Measurements from ENCODE around the gene PARD3B.

The PARD3B gene

DNA sequence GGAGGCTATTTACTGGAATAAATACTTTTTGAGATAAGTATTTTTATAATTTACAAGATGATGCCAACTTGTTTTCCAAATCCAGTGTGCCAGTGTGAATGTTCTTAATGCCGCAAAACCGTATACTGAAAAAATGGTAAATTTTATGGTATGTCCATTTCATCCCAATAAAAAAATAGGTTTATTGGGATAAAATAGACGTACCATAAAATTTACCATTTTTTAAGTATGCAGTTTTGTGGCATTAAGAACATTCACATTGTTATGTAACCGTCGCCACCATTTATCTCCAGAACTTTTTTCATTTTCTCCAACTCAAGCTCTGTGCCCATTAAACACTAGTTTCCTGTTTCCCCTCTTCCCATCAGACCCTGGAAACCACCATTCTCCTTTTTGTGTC, 167.9 kb downstream of the PARD3B start:
- DNase-seq: no peak

DNA sequence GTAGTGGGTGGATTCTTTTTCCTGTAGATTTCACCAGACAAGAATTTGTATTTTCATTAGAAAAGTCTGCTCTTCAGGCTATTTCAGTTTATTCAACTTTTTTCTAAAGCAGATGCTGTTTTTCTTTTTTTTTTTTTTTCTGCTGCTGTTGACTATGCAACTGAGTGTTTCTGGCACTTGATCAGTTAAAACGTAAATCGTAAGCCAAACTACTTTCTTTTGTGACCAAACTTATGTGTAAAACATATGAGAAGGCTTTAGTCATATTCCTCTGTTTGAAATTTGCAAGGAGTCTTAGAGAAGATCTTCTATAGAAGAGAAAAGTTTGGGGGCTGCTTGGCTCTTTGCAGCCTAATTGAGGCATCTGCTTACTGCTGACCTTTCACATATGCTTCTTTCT, 170.1 kb downstream of the PARD3B start:
- no peak for DNase-seq

DNA sequence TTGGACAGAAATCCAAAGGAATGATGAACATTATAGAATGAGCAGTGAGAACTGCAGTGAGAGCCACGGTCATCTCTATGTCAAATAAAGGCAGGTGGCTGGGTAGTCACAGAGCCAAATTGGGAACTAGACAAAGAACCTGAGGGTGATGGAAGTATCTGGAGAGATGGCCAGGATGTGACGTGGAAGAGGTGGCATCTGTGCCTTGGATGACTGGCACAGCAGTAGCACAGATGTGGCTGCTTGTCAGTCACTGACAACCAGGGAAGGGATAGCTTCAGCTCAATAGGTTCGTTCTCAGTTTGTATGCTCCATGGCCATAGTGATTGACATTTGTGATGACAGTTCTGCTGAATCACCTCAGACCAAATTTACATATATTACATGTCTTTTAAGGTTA, 172.3 kb downstream of the PARD3B start:
- no peak for DNase-seq

DNA sequence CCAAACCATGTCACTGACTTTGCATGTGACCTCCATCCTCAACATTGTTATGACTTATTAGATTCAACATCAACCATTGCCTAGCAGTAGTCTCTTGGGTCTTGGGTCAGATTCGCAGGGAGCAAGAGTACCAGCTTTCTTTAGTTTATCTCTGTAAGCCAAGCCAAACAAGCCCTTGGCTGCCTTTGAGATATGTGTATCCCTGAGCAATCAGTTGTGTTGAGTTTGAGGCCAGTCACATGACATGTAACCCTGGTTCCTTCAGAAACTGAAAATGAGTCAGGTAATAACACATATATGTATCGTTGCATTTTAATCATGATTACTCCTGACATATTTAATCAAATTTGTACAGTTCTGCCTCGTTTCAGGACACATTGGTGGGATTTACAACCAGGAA, 173.3 kb downstream of the PARD3B start:
- no peak for DNase-seq

DNA sequence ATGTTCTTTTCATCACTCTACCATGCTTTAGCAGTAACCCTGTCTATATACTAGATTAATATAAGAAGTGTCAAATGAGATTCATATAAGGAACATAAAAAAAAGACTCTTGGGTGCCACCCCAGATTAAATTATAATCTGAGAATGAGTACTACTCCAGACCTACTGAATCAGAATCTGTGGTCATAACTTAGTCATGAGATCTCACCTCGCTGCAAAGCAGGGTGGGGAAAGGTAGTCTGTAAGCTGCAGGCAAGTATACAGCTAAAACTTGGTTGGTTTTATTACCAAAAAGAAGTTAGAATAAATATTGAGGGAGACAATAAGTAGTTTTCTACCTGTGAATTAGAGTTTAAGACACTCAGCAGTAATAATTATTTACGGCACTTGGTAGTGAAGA, 175.6 kb downstream of the PARD3B start:
- DNase-seq: no peak

DNA sequence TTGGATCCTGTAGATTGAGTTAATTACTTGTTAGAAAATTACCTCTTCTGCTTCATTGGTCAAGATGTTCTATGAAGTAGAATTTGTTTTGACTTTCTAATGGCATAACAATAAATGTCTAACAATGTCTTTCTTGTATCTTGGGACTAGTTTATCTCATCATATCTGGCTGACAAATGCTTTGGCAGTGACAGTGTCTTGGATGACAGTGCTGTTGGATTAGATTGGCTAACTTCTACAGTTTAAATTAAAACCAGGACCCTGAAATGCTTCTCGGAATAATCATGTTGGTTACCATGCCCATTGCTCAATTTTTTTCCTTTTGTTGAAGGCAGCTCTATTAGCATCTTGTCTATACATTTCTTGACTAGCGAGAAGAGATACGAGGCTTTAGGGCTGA, 176.9 kb downstream of the PARD3B start:
- DNase-seq: peak; percentile 4

DNA sequence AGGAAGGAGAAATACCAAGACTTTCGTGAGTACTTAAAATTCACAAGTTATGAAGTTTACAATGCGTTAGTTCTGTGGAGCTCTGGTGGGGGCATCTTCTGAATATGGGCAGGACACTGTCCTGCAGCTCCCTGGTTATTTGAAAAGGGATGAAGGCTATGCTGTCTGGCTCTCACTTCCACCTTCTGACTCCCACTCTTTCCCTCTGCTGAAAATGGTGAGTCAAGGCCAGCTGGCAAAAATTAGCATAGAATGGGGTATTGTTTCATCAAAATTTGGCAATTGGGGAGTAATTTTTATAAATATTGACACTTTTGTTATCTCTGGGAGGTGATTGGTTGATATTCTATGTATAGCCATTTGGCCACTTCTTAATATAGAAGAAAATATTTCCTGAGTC, 177.4 kb downstream of the PARD3B start:
- no peak for DNase-seq

DNA sequence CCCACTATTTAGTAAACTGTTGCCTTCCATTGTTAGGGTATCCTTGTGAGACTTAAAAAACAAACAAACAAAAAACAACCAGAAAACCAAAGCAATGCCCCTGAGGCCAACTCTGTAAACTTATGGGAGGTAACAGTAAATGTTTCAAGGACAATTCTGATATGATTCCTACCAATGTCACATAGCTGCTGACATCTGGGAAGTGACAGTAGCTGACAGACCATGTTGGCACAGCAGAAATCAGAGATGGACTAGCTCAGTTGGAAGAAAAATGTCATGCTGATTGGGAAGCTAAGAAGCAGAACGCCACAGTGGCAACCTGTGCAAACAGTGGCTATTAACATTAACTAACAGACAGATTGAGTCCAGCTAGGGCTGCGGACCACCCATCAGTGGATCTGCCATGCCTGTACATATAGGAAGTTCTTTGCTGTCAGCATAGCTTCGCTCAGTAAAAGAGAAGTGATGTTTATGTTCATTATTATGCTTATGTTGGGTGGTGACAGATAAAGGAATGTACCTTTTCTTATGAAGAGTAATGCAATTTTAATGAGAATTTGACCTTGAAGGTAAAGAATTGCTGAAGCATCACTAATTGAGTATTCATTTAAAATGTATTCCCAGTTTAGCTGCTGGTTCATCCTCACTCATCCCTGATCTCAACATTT, 180.6 kb downstream of the PARD3B start:
- DNase-seq: no peak

DNA sequence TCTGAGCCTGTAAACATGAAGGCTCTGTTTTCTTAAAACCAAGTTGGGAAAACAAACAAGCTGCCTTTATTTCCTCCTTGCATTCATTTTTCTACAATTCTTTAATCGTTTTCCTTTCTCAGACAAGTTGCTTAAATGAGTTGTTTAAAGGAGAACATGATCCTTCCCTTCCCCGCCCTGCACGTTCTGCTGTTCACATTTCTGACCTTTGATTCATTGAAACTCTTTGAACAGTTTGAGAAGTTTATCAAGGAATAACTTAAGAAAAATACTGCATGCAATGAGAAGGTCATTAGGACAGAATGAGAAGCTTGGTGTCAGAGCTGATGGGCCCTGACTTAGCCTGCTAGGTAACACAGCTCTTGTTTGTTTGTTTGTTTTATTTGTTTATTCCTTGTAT, 181.6 kb downstream of the PARD3B start:
- no peak for DNase-seq

DNA sequence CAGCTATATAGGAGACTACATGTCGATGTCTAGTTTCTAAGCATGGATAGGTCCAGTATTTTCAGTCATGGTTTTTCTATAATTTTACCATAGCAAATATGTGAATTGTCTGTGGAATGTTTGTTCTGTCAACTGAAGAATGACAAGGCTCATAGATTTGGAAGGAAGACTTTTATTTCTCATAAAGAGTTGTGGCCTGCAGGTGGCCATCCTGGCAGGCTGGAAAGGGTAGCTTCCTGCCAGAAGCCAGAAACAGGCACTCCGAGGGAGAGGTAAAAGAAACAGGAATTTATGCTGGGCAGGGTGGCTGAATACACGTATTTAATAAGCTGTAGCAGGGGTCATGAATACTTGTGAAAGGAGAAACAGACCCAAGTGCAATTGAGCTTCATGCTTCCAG, 182.1 kb downstream of the PARD3B start:
- DNase-seq: no peak

DNA sequence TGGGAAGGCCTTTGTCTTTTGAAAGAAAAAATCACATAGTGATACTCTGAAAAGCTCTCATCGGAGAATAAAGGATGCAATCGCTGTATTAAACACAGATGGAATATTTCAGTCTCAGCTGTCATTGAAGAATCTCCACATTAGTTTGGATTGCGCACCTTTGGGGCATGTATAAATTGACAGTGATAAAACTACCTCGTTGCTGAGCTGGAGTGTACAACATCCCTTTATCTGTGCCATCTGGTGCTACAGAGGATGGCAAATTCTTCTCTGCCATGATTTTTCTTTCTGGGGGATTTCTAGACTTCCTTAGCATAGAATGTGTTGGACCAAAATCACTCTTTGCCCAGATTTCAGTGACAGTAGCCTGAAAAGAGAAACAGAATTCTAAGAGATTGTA, 185.3 kb downstream of the PARD3B start:
- DNase-seq: no peak

DNA sequence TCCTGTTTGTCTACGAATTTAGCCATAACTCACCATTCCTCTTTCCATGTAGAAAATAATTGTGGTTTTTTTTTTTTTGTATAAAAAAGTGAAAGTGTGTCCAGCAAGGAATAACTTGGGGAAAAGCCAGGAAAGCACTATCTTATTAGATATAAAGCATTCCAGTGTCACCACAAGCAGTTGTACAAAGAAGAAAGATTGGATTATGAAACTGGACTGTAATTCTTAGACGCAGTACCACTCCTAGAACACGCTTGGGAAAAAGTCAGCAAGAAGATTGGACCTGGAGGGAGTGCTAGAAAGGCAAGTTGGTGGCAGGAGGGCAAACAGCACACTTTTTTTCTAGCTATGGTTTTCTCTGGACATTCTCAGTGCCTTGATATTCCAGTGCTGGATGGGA, 186.7 kb downstream of the PARD3B start:
- DNase-seq: peak; percentile 73

DNA sequence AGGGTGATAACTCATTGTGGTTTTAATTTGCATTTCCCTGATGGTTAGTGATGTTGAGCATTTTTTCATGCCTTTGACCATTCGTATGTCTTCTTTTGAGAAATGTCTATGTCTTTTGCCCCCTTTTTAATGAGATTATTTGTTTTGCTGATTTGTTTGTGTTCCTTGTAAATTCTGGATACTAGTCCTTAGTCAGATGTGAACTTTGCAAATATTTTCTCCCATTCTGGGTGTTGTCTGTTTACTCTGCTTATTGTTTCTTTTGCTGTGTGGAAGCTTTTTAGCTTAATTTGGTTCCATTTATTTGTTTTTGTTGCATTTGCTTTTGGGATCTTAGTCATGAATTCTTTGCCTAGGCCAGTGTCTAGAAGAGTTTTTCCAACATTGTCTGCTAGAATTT, 192.0 kb downstream of the PARD3B start:
- no peak for DNase-seq

DNA sequence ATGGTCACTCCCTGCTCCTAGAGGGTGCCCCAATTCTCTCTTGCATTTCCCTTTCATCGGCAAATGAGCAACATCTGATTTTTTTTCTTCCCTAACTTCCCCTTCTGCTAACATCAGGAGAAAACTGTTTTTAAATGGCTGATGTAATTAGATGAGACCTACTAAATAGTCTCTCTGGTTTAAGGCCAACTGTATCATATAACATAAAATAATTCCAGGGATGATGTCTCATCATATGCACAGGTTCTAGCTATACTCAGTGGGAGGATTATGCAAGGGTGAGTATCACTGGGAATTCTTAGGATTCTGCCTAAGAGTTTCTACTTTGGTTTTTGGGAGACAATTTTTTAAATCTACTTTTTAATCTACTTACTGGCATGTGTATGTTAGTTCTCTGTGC, 193.4 kb downstream of the PARD3B start:
- DNase-seq: peak; percentile 68

DNA sequence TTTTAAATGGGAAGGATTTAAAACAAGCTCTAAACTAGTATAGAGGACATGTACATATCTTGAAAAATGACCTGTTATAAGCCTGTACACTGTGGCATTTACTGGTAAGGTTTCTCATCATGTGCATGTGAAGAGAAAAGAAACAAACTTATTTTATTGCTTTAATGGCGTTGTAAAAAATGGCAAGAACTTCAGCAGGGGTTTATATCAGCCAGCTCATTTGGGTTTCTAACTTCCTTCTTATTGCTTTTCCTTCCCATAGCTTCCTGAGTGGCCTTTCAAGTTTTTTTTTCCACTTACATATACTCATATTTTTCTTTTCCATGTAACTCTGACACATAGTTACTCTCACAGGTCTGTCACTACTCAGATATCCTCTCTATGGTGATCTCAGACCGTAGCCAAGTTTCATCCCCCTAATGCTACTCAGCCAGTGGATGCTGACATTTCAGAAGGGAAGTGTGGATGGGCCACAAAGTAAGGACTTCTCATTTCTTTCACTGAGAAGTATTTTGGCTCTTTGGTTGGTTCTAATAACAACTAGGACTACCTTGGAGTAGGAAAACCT, 198.2 kb downstream of the PARD3B start:
- no peak for DNase-seq

DNA sequence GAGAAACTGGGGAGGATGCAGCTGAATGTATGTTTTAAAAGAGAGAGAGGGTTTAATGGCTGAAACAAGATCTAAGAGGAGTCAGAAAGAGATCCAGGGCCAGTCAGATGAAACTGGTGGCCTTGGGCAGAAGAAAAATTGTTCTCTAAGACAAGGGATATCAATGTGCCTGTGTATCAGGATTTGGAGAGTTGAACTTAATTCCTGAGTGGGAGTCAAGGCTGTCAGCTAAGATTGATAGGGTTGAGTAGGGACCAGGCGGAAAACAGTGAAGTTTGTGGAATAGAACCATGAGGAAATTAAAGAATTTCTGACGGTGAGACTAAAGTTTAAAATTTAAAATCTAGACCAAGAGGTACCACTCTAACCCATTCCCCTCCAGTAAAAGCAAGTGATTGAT, 199.2 kb downstream of the PARD3B start:
- DNase-seq: no peak

DNA sequence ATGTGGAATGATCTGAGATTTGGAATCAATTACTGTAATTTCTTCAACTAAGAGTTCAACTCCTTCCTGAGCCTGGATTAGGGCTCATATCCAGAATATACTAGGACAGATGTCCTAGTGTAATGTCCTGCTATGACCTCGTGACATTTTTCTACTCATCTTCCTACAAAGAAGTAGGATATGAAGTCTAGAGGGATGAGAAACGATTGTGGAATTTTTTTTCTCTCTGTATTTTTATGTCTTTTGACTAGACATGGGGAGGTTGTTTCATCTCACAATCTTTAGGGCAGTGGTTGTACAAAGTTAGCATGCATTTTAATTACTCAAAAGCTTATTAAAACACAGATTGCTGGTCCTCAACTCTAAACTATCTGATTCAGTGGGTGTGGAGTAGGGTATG, 203.0 kb downstream of the PARD3B start:
- DNase-seq: no peak

DNA sequence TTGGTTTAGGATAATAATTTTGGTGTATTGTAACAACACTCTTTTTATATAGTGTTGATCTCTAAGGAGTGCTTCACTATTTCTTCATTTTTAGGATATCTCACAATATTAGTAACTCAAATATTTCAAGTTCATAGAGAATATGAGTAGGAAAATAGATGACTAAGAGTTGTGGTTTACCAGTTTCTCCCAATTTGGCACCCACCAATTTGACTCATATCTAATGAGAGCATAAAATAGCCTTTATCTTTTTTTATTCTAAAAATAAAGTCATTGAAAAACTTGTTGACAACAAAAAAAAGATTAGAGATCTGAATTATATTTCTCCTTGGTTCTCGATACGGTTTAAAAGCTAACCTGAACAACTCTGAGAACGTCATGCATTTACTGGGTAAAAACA, 204.0 kb downstream of the PARD3B start:
- peak; percentile 75 for DNase-seq

DNA sequence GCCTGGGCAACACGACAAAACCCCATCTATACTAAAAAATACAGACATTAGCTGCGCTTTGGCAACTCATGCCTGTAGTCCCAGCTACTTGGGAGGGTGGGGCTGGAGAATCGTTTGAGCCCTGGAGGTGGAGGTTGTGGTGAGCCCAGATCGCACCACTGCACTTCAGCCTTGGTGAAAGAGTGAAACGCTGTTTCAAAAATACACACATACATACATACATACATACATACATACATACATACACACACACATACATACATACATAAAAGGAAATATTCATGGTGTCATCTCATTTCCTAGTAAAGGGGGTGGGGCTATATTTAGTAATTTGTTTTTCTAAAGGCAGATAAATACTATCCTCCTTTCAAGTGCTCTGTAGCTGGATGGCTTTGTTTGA, 205.1 kb downstream of the PARD3B start:
- DNase-seq: no peak

DNA sequence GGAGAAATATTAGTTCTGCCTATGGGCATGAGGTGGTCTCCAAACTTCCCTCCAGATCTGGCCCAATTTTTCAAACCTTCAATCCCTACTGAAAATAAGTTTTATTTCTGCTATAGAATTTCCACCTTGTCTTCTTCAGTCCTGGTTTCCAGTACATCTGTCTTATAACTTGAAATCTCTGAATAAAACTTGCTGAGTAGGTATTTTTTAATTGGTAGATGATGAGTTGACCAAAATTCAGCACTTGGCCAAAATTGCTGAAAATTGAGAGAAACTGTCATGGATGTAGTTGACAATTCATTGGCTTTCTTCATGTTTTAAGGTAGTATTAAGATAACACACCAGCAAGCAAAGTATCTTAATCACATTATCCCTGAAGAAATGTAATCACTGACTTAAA, 206.2 kb downstream of the PARD3B start:
- DNase-seq: no peak

DNA sequence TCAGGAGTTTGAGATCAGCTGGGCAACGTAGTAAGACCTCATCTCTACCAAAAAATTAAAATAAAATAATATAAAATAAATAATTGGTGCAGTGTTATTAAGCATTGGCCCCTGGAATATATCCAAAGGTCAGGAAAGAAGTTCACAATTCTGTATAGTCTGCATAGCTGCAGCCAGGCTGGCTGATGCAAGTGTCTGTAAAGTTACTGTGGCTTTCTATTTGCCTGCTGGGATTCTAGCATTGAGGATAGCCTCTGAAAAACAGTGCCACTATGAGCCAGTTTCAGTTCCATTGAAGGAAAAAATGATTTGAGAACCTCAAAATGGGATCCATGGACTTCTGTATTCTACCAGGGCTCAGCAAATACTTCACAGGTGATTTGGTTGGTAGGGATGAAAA, 208.6 kb downstream of the PARD3B start:
- peak; percentile 77 for DNase-seq

DNA sequence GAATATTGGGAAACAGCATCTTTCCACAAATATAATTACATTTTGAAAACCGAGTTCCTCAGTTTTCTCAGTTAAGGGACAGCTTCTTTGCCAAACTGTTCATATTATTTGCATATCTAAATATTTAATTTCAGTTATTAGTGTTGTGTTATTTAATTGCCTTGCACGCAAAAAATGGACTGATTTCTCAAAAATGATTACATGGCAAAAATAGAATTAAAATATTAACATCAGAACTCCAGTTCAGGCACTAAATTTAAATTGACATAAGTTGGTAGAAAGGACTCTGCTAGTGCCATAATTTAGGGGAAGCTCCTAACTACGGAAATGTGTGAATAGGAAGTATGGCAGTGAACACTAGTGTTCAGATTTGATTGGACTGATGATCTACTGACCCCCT, 209.6 kb downstream of the PARD3B start:
- no peak for DNase-seq

DNA sequence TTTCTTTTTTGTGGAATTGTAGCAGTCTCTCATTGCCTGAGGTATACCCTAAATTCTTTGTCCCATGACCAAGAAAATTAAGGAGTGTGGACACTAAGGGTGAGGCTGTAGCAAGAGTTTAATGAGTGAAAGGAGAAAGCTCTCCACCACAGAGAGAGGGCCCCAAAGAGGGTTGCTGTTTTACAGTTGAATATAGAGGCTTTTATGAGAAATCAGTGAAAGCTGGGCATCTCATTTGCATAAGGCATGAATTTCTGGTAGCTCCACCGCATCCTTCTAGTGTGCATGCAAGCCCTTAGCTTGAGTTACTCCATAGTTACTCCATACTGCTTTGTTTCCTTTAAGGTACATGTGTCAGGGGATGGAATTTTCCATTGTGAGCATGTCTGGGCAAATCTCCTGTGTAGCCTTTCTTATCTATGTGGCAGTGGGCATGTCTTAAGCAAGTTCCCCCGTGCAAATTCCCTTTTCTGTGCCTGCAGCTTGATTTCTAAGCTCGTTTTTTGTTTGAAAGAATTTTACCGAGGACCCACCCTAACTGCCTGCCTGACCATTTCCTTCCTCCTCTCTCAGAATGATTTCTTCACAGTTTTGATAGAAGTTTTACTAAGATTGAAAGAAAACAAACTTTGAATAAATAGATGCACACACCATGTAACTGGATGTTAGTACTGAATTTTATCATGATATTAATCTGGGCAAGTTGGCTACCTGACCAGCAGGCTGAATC, 218.9 kb downstream of the PARD3B start:
- no peak for DNase-seq

DNA sequence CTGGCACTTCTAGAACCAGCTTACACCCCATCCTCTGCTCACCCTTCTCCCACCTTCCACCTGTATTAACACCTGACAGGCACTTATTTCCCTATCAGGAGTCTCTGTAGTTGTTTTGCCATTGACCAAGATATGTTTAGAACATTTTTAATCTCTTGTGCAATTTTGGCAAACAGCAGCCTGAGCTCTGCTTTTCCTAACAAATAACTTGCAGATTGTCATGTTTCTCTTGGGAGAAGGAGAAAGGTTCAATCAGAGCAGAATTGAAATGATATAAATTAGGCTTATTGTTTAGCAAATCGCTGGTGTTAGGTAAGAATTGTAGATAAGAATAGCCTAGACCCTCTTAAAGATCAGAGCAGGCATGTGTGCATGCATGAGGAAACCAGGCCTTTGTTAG, 225.5 kb downstream of the PARD3B start:
- DNase-seq: no peak
